GM19395 (cell line): ENCODE data around the gene TNS4.

Experiments
- ATAC-seq: cut with Tn5 transposase; IDR thresholded peaks from one replicate; pipeline ENCODE4 v1.9.1; 2021; ENCODE audit warnings: mild to moderate bottlenecking, moderate library complexity; ENCODE audit not compliant: unreplicated experiment

The TNS4 gene

DNA sequence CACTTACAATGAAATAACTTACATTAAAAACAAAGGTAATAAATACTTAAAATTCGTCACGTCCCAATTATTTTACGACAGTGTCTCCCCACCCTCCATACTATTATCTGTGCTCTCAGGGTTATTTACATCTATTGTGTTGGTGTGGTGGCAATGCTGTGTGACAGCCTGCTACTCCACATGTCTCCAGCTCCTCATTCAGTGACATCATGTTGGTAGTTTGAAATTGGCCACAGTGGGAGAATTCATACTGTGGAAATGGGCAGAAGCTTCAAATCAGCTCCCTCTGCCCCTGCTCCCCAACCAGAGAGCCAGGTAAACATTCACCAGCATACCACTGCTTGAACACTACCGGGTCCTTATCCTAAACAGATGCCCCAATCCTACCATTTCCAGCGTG lies 6.3 kb downstream of the TNS4 start:
- no peak for ATAC-seq

GRCh38 chr17:40493697-40494096 lies 7.7 kb downstream of the TNS4 start:
- no peak for ATAC-seq

GRCh38 chr17:40491486-40491885 lies 9.9 kb downstream of the TNS4 start:
- ATAC-seq: no peak

- no peak for ATAC-seq
These were observed 10.4 kb downstream of the TNS4 start for GRCh38 chr17:40490982-40491381.

- ATAC-seq: no peak
These were observed 11.1 kb downstream of the TNS4 start for GRCh38 chr17:40490289-40490853.

DNA sequence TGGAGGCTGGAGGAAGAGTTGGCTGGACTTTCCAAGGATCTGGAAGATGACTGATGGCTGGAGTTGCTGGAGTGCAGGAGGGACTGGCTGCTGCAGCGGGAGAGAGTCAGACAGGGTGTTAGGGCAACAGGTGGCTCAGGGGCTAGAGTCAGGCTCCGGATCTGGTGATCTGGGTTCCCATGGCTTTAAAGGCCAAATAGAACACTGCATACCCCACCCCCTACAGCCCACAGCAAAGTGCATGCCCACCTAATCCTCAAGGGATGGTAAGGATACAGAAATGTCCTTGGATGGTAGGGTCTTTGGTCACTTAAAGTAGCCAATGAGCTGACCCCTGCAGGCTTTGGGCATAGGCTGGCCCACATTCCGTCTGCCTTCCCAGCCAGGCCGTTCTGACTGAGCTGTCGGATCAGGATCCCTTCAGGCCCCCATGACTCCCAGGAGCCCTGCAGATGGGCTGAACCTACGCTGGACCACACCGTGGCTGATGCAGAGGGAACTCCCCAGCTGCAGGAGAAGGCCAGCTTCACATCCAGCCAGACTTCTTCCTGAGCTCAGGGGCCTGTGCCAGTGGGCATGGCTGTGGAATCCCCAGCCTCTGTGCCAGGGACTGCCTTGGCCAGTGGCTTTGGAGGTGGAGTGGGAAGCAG lies 13.9 kb downstream of the TNS4 start:
- ATAC-seq: no peak

DNA sequence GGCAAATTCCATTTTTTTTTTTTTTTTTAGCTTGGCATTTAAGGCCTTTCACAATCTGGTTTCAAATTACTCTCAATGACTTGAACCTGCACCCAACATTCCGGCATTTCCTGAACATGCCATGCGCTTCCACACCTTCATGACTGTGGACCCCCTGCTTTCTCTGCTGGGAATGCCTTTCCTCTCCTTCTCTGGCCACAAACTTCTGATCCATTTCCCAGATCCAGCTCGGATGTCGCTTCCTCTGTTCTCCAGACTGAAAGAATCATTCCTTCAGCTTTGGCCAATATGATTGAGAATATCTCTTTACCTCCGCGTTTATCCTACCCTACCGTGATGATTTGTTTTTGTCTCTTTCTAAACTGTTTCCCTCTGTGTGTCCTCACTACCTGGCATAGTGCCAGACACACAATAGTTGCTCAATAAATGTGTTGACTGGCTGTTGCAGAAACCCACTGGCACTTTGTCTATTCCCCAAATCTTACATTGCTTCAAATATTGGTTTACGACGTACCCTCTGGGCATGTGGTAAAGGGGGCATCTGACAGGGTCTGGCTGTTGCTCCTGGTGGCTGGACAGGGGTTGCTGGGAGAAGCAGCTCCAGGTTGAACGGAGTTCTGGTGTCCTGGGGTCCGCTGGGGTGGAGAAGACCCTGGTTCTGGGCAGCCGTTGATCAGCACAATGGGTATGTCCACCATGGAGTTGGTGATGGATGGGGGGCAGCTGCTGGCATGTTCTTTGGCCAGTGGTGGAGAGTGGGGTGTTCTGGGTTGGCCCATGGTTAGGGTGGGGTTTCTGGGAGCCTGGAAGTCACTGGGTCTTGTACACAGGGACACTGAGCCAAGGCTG lies 14.7 kb downstream of the TNS4 start:
- no peak for ATAC-seq

GRCh38 chr17:40485851-40486521 lies 15.4 kb downstream of the TNS4 start:
- no peak for ATAC-seq

GRCh38 chr17:40484973-40485530 lies 16.4 kb downstream of the TNS4 start:
- ATAC-seq: no peak

- ATAC-seq: no peak
These were observed 17.0 kb downstream of the TNS4 start for GRCh38 chr17:40484285-40484972.

DNA sequence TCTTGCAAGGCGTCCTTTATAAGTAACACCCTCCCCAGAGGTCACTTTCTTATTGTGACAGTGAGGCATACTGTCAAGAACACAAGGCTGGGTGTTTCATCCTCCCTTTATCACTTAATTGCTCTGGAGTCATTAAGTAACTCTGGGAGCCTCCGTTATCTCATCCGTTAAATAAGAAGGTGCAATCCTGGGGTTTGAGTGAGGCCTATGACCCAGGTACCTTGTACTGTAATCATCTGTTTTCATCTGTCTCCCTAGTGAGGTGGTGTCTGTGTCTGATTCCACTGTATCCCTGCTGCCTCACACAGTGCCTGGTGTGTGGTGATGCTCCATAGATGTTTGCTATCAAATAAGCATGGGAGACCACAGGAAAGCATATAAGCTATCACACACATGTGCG lies 17.7 kb downstream of the TNS4 start:
- no peak for ATAC-seq

DNA sequence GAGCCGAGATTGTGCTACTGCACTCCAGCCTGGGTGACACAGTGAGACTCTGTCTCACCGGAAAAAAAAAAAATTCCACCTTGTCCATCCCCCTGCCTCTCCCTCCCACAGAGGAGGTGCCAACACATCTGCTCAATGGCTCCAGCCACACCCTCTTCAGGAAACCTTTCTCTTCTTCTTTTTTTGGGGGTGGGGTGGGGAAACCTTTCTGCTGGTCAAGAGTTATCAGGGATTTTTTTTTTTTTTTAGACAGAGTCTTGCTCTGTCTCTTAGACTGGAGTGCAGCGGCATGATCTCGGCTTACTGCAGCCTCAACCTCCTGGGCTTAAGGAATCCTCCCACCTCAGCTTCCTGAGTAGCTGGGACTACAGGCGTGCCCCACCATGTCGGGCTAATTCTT lies 18.7 kb downstream of the TNS4 start:
- no peak for ATAC-seq

DNA sequence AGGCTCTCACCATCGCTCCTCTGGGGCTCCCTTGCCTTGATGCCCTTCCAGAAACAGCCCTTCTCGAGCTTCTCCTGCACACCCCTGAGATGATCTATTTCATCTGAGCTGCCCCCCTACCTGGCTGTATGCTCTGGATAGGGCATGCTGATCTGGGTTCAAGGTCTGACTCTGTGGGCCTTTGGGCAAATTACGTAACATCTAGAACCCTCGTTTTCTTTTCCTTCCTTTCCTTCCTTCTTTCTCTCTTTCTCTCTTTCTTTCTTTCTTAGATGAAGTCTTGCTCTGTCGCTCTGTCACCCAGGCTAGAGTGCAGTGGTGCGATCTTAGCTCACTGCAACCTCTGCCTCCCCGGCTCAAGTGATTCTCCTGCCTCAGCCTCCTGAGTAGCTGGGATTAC lies 20.3 kb downstream of the TNS4 start:
- no peak for ATAC-seq

- no peak for ATAC-seq
These were observed 20.9 kb downstream of the TNS4 start for GRCh38 chr17:40480501-40481003.

DNA sequence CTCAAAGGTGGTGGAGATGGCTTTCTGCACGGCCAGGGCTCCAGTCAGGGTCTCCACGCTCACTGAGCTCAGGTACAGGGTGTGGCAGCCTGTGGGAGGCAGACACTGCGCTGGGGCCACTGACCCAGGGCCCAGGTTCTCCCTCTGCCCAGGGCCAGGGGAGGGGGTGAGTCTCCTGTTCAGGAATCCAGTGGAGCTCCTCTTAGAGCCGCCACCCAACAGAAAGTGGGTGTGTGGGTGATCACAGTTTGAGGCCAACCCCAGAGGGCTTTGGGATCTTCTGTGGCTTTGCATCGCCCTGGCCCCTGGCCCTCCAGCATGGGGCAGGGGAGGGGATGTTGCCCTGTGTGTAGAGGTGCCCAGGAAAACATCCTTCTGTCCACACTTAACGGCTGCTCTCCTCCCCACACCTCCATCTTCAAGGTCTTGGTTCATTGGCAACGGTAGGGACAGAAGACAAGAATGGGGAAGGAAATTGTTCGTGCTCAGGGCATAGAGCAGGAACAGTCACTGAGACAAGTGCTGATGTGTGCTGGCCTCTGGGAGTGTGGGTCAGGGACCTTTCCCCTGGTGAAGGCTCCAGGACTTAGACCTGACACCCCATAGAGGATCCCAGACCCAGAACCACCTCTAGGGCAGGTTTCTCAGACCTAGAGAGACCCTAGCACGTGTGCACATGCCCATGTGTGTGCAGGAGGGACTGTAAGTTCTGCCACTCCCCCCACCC lies 21.5 kb downstream of the TNS4 start:
- no peak for ATAC-seq

DNA sequence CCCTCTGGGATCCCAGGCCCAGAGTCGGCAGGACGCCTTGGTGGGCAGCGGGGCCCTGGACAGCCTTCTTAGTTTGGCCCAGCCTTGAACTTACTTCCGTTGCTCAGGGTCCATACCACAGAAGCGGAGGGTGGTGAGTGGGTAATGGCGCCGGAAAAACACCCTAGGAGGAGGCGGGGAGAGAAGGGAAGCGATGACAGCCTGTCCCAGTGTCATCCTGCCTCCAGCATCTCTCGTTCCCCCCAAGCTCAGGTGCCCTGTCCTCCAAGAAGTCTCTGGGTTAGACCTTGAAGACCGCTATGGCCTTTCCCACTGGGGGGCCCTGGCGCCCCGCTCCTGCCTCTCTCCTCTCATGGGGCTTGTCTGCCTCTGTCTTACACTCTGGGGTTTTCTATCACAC lies 22.9 kb downstream of the TNS4 start:
- ATAC-seq: no peak

GRCh38 chr17:40477796-40478195 lies 23.6 kb downstream of the TNS4 start:
- no peak for ATAC-seq

- ATAC-seq: no peak
These were observed 26.1 kb downstream of the TNS4 start for GRCh38 chr17:40475234-40475908.

GRCh38 chr17:40474419-40475002 lies 26.9 kb downstream of the TNS4 start:
- ATAC-seq: no peak
